DMS114 treated with DMSO at 0.1 percent for 48 hours (cell line): ENCODE measurements around the gene TH.

Source experiments
- DNase-seq: peaks from one replicate; lab custom pipeline; 2025; ENCODE audit not compliant: unreplicated experiment; lab: John Stamatoyannopoulos, UW

The TH gene

GRCh38 chr11:2163428-2163978 is 8.1 kb downstream of the TH start:
- no peak for DNase-seq

GRCh38 chr11:2160736-2161259 is 10.8 kb downstream of the TH start, which contains the start of gene INS:
Gene INS (minus strand): TSS chr11:2161209. CDS start chr11:2160971, 238 bp downstream.
- DNase-seq: no peak

DNA sequence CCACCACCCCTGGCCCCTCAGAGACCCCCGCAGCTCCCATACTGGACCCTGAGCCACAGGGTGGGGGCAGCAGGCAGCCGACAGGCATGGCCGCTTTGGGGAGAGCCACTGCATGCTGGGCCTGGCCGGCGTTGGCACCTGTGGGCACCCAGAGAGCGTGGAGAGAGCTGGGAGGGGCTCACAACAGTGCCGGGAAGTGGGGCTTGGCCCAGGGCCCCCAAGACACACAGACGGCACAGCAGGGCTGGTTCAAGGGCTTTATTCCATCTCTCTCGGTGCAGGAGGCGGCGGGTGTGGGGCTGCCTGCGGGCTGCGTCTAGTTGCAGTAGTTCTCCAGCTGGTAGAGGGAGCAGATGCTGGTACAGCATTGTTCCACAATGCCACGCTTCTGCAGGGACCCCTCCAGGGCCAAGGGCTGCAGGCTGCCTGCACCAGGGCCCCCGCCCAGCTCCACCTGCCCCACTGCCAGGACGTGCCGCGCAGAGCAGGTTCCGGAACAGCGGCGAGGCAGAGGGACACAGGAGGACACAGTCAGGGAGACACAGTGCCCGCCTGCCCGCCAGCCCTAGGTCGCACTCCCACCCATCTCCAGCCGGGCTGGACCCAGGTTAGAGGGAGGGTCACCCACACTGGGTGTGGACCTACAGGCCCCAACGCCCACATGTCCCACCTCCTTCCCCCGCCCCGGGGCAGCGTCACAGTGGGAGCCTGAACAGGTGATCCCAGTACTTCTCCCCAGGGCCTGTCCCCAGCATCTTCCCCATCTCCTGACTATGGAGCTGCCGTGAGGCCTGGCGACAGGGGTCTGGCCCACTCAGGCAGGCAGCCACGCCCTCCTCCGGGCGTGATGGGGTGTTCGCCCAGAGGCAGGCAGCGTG is 11.8 kb downstream of the TH start:
- no peak for DNase-seq

GRCh38 chr11:2158966-2159365 is 12.6 kb downstream of the TH start:
- DNase-seq: no peak

- DNase-seq: no peak
These were observed 13.3 kb downstream of the TH start for GRCh38 chr11:2158296-2158737.

- DNase-seq: no peak
These were observed 14.1 kb downstream of the TH start for GRCh38 chr11:2157294-2158040.

DNA sequence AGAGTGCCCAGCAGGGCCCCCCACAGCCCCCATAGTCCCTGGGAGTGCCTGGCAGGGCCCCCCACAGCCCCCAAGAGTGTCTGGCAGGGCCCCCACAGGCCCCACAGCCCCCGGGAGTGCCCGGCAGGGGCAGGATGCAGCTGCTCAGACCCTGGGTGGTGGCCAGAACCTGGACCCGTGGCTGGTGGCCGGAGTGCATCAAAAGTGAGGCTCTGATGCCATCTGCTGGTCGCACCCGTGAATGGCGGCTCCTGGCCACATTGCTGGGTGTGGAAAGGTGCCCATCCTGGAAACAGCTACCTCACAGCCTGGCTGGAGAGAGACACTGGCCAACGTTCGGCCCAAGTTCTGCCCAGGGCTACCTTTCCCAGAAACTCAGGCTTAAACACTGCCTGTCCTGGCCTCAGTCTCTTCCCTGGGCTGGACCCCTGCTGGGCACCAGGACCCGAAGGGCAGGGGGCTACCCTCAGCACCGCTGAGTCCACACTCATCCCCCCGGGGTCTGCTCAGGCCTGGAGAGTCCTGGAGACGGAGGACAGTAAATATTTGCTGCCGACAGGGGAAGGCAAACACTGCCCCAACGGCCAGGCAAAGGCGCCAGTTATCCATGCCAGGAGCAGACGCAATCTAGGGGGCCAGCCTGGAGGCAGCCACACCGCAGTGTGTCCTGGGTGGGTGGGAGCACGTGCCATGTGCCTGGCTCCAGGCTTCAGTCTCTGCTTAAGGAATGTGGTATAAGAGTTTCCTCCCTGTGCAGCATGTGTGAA is 15.0 kb downstream of the TH start:
- no peak for DNase-seq

GRCh38 chr11:2155511-2155910 is 16.1 kb downstream of the TH start:
- DNase-seq: no peak

- DNase-seq: no peak
These were observed 16.7 kb downstream of the TH start for GRCh38 chr11:2154889-2155288.

DNA sequence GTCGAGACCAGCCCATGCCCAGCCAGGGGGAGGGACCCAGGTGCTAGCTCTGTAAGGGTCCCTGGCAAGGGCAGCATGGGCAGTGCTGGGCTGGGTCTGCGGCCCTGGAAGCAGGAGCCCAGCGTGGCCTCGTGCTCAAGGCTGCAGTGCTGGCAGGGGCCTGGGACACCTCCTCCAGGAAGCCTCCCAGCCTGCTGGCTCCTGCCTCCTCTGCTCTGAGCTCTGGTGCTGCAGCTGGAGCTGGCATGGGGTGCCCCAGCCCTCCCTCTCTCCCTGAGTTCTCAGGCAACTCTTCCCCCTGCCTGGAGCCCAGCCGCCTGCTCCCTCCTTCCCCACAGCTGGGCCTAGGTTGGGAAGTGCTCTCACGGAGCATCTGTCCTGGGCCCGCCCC is 17.4 kb downstream of the TH start:
- DNase-seq: no peak

DNA sequence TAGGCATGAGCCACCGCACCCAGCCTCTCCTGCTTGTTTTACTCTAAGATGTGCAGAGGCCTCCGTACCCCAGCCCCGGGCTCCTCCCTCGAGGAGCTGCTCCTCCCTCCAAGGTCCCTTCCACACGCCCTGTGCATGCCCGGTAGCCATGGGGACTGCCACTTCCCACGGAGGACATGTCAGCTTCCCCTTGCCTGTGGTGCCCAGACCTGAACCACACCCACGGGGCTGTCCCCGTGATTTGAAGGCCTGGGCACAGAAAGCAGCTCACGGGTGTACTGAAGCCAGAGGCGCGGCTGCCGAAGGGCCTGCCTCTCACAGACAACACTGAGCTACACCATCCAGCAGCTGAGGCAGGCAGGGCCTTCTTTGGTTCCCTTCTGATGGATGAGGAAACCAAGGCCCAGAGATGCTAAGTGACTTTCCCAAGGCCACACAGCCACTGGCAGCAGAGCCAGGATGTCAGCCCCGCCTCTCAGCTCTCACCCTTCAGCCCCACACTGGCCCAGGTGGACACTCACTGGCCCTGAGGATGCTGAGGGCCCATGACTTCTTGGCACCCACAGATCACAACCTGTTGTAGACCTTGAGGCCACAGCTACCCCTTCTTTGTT is 17.9 kb downstream of the TH start:
- DNase-seq: no peak

GRCh38 chr11:2151500-2152257 is 19.9 kb downstream of the TH start:
- peak; percentile 40 for DNase-seq

GRCh38 chr11:2149864-2150847 is 21.5 kb downstream of the TH start:
- peak; percentile 30 for DNase-seq

GRCh38 chr11:2149460-2149859 is 22.2 kb downstream of the TH start:
- DNase-seq: no peak

GRCh38 chr11:2148595-2148994 is 23.0 kb downstream of the TH start:
- no peak for DNase-seq

DNA sequence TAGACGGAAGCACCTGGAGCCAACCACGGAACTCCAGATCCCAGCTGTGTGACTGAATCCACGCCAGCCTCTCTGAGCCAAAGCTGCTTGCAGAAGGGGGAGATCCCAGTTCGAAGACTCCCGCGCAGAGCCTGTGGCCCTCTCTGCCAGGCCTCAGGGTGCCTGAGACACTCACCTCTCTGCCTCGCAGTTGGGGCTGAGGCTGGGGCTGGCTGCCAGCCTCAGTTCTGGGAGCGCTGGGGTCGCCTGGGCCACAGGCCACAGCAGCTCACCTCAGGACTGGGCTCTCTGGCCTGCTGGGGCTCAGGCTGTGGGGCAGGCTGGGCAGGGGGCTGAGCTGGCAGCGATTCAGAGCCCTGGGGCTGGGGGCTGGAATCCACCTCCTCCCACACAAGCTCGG is 24.2 kb downstream of the TH start:
- no peak for DNase-seq

- no peak for DNase-seq
These were observed 25.6 kb downstream of the TH start for GRCh38 chr11:2146051-2146450.

DNA sequence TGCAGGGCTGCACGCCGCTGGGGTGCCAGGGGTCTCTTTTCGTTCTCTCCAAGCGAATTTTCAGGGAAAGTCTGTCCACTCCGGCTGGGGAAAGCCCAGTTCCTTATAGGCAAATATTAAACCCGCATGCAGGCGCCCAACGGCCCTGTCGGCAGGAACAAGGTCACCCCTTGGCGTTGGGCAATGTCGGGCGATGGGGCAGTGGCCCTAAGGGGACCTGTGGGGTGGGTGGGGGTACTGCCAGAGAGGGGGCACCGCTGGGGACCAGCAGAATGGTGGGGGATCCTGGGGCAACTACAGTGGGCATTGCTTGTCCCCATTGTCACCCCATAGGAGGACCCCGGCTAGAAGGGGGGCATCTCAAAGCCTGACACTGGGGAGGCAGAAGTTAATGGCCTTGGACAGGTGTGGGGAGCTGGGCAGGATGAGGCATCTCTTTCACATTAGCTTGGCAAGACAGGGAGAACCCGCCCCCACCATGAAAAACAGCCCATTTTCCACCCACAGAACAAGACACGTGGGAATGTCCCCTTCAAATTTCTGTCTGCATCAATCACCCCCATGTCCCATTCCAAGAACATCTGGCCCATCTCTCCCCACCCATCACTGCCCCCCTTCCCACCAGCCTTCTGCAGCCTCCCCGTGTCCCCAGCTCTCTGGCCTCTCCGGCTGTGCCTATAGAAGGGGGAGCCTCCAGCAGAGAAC is 26.9 kb downstream of the TH start:
- DNase-seq: no peak
